Fibroblast of lung (primary cell): ENCODE data around the gene FHDC1. TPM values are rescaled to one million over a fixed set of nuclear protein-coding genes. Genes with fewer than 3 reads are reported as not detected.

ENCODE experiments used
- DNase-seq, 2 donors: peaks; one replicate each; pipeline versions ENCODE4 v3.0.0 to v3.0.0-alpha.2; 2010; ENCODE audit warnings: low read depth in 2 of 2
- H2AFZ ChIP-seq: 2 replicates; pipeline ENCODE4 v1.5.1; 2012; ENCODE audit warnings: low read length, control low read depth, inconsistent platforms
- H3K27ac ChIP-seq: 2 replicates; pipeline ENCODE4 v1.5.1; 2011; ENCODE audit warnings: low read length, control low read depth; ENCODE audit not compliant: insufficient read depth
- H3K27me3 ChIP-seq: 2 replicates; pipeline ENCODE4 v1.5.1; 2011; ENCODE audit warnings: mild to moderate bottlenecking, low read length; ENCODE audit not compliant: control insufficient read depth, insufficient read depth
- H3K36me3 ChIP-seq: 2 replicates; pipeline ENCODE4 v1.5.1; 2011; ENCODE audit warnings: low read length; ENCODE audit not compliant: control insufficient read depth, insufficient read depth
- H3K4me1 ChIP-seq: 2 replicates; pipeline ENCODE4 v1.5.1; 2011; ENCODE audit warnings: low read length; ENCODE audit not compliant: control insufficient read depth, insufficient read depth; ENCODE audit errors: extremely low read depth
- H3K4me2 ChIP-seq: 2 replicates; pipeline ENCODE4 v1.5.1; 2011; ENCODE audit warnings: low read length, control low read depth; ENCODE audit not compliant: insufficient read depth; ENCODE audit errors: extremely low read depth
- H3K4me3 ChIP-seq, 4 experiments: fragments of 200-600 bp in 1 of 4; sonication (generic) in 1 of 4; replicated peaks in 1 of 4; 2 replicates each; pipeline ENCODE4 v1.5.1; 2011 to 2016; ENCODE audit warnings: low read length in 4 of 4, low read depth in 3 of 4, mild to moderate bottlenecking in 3 of 4, control low read depth in 2 of 4, inconsistent platforms in 1 of 4, mixed read lengths in 1 of 4; ENCODE audit not compliant: insufficient read depth in 1 of 4; ENCODE audit errors: control extremely low read depth in 1 of 4
- H3K79me2 ChIP-seq: 2 replicates; pipeline ENCODE4 v1.5.1; 2012; ENCODE audit warnings: mild to moderate bottlenecking, low read length, inconsistent platforms; ENCODE audit not compliant: control insufficient read depth, insufficient read depth
- H3K9ac ChIP-seq: 2 replicates; pipeline ENCODE4 v1.5.1; 2011; ENCODE audit warnings: mild to moderate bottlenecking, low read length, control low read depth; ENCODE audit not compliant: insufficient read depth
- H3K9me3 ChIP-seq: 2 replicates; pipeline ENCODE4 v1.5.1; 2012; ENCODE audit warnings: low read depth, low read length; ENCODE audit not compliant: control insufficient read depth, insufficient read depth
- H4K20me1 ChIP-seq: 2 replicates; pipeline ENCODE4 v1.5.1; 2011; ENCODE audit warnings: low read length; ENCODE audit not compliant: control insufficient read depth, insufficient read depth; ENCODE audit errors: extremely low read depth
- EZH2 ChIP-seq: IDR thresholded peaks from 2 replicates; pipeline ENCODE4 v1.5.1; 2012; ENCODE audit warnings: low read length, control low read depth, mild to moderate bottlenecking; ENCODE audit errors: missing control alignments
- polyA plus RNA-seq, 2 donors: library from polyadenylated mRNA; depleted of rRNA in 1 of 2; stranded (reverse) in 1 of 2; unstranded in 1 of 2; fragments of >200 nt; gene quantifications; 2 replicates each; pipeline ENCODE4 v1.2.1, GENCODE V29; 2011 to 2012; ENCODE audit warnings: missing spikeins in 1 of 2
- total RNA-seq: library from RNA; depleted of rRNA; stranded (reverse); fragments of >200 nt; gene quantifications from 2 replicates; pipeline ENCODE4 v1.2.1, GENCODE V29; 2014
- TF ChIP-seq, protein P1 (sequence below), 2 donors: IDR thresholded peaks in 1 of 2; conservative IDR thresholded peaks in 1 of 2; 1 replicate in 1 of 2; 2 replicates in 1 of 2; pipeline ENCODE4 v1.5.1; 2011 to 2012; ENCODE audit warnings: low read length in 2 of 2, control low read depth in 1 of 2, inconsistent platforms in 1 of 2, low read depth in 1 of 2, mild to moderate bottlenecking in 1 of 2

The FHDC1 gene
- total and polyA plus RNA-seq, 2 donors (not counting 1 experiment from before 2014, with no cell fraction given), result 0.14 to 0.33 TPM

DNA sequence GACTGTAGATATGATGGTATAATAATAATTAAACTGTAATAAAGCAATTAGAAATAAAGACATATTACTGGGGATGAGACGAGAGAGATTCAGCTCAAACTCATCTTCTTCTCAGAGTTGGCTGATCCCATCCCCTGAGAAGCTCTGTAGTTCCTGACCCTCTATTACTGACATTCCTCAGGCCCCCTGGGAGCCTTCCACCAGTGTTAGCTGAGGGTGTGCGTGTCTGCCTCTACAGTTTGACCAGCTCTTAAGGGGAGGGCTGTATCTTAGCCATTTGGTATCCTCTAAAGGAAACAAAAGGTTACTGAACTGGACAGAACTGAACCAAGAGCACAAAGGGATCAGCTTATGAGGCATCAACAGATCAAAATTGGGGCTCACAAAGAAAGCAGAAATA is 11.2 kb downstream of the FHDC1 start:
- Histone ChIP-seq H3K4me1 (peaks cover 5% of the 10 kb centered on the region), H3K4me2 (no peak overlapping the region), H4K20me1 (no peaks in the 10 kb centered on the region), H3K27ac (no peak overlapping the region), H3K9ac (no peak overlapping the region), H3K27me3 (peaks cover 3% of the 10 kb centered on the region), H2AFZ (no peak overlapping the region), H3K36me3 (no peaks in the 10 kb centered on the region), H3K79me2 (no peaks in the 10 kb centered on the region), H3K4me3 (no peak overlapping the region), H3K9me3 (no peaks in the 10 kb centered on the region)
- no peak for TF ChIP-seq EZH2
- DNase-seq, result no peak

DNA sequence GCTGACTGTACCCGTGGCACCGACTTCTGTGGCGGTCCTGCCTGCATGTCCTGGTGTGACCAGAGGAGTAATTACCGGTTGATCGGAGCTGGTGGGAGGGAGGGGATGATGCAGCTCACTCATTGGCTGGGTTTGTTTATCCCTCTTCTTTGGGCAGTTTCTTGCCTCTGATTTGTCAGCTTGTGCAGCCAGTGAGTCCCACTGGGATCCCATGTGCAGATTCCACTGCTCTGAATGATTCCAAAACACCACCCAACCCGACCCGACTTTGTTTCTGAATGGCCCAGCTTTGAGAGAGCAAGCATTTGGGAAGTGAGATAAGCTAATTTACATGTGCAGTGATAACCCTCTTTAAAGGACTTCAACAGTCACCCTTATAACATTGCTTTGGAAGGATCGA is 13.8 kb downstream of the FHDC1 start:
- Histone ChIP-seq H2AFZ (no peak overlapping the region), H3K9me3 (no peaks in the 10 kb centered on the region), H3K27ac (no peak overlapping the region), H3K4me3 (no peak overlapping the region), H3K4me1 (peaks cover 2% of the 10 kb centered on the region), H3K9ac (no peak overlapping the region), H3K36me3 (no peaks in the 10 kb centered on the region), H4K20me1 (no peaks in the 10 kb centered on the region), H3K79me2 (no peaks in the 10 kb centered on the region), H3K4me2 (no peak overlapping the region), H3K27me3 (peaks cover 3% of the 10 kb centered on the region)
- no peak for DNase-seq
- TF ChIP-seq EZH2, result no peak
- TF ChIP-seq, protein P1, sequence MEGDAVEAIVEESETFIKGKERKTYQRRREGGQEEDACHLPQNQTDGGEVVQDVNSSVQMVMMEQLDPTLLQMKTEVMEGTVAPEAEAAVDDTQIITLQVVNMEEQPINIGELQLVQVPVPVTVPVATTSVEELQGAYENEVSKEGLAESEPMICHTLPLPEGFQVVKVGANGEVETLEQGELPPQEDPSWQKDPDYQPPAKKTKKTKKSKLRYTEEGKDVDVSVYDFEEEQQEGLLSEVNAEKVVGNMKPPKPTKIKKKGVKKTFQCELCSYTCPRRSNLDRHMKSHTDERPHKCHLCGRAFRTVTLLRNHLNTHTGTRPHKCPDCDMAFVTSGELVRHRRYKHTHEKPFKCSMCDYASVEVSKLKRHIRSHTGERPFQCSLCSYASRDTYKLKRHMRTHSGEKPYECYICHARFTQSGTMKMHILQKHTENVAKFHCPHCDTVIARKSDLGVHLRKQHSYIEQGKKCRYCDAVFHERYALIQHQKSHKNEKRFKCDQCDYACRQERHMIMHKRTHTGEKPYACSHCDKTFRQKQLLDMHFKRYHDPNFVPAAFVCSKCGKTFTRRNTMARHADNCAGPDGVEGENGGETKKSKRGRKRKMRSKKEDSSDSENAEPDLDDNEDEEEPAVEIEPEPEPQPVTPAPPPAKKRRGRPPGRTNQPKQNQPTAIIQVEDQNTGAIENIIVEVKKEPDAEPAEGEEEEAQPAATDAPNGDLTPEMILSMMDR (conservative IDR thresholded peaks at IDR 0.05 in 1 of 2, IDR thresholded peaks at IDR 0.05 in 1 of 2; ENCODE audit: low read depth in 1 of 2, low read length in 2 of 2), result no peak

DNA sequence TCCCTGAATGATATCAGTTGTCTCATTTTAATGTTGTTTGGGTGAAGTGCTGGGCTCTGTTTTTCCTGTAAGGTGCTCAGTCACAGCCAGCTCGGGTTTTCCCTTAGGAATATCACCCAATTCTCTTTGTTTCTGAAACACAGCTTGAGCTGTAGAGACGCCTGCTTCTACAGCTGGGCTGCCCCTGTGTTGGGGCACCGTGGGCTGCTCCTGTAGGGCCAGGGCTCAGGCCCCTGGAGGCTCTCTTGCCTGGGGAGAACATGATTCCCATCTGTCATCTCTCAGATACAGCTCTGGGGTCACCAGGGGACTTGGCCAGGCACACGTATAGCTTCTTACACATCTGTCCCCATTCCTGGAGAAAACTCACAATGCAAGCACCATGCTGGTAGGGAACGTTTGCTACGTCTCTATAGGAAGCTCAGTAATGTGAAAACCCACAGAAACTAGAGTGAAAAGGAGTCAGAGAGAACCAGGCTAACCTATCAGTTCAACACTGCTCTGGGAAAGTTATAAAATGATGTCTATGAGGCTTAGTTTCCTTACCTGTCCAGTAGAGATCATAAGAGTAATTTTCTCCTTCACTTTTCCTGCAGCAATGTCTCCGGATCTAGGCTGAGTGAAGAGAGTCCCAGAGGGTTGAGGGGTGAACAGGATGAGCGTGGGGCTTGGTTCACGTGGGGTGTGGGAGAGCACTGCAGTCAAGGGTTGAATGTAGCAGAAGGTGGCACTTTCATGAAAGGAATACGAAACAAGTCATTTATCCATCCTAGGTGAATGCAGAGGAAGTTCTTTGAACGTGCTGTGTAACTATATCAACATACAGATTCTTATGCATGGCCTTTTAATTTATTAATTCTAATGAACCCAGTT is 14.5 kb downstream of the FHDC1 start:
- no peak for DNase-seq
- Histone ChIP-seq H3K9me3 (no peaks in the 10 kb centered on the region), H3K4me1 (peaks cover 2% of the 10 kb centered on the region), H2AFZ (no peak overlapping the region), H3K9ac (no peak overlapping the region), H3K79me2 (no peaks in the 10 kb centered on the region), H3K27me3 (peaks cover 3% of the 10 kb centered on the region), H3K4me3 (no peak overlapping the region), H3K4me2 (no peak overlapping the region), H3K27ac (no peak overlapping the region), H3K36me3 (no peaks in the 10 kb centered on the region), H4K20me1 (no peaks in the 10 kb centered on the region)
- no peak for TF ChIP-seq EZH2
- TF ChIP-seq, protein P1 (conservative IDR thresholded peaks at IDR 0.05 in 1 of 2, IDR thresholded peaks at IDR 0.05 in 1 of 2; ENCODE audit: low read depth in 1 of 2, low read length in 2 of 2), result no peak
